GM12875 (cell line): ENCODE measurements around the gene LIMCH1.

Experiments used
- H3K4me3 ChIP-seq: one replicate; pipeline ENCODE4 v1.5.1; 2011; ENCODE audit warnings: low read depth, low read length, control low read depth
- CTCF ChIP-seq: IDR thresholded peaks from 2 replicates; pipeline ENCODE4 v1.5.1; 2011; ENCODE audit warnings: low read depth, mild to moderate bottlenecking, control low read depth, inconsistent platforms, low read length, moderate library complexity, borderline replicate concordance; ENCODE audit not compliant: insufficient read depth

Gene LIMCH1

GRCh38 chr4:41539711-41540110, 1.8 kb downstream of the LIMCH1 start:
- no peak for TF ChIP-seq CTCF
- no peak overlapping the region for H3K4me3 ChIP-seq

GRCh38 chr4:41540687-41541086, 2.7 kb downstream of the LIMCH1 start:
- no peak for TF ChIP-seq CTCF
- H3K4me3 ChIP-seq, result no peak overlapping the region

- no peak for TF ChIP-seq CTCF
Observed at GRCh38 chr4:41541687-41542094, 3.7 kb downstream of the LIMCH1 start.

GRCh38 chr4:41542526-41543275, 4.7 kb downstream of the LIMCH1 start:
- no peak for TF ChIP-seq CTCF
- H3K4me3 ChIP-seq, result no peak overlapping the region

More at GRCh38 chr4:41541687-41542094, 3.7 kb downstream of the LIMCH1 start:
- H3K4me3 ChIP-seq, result no peak overlapping the region

GRCh38 chr4:41545238-41545637, 7.3 kb downstream of the LIMCH1 start:
- no peak for TF ChIP-seq CTCF
- no peak overlapping the region for H3K4me3 ChIP-seq

- TF ChIP-seq CTCF, result no peak
- no peak overlapping the region for H3K4me3 ChIP-seq
Observed at GRCh38 chr4:41546638-41547037, 8.7 kb downstream of the LIMCH1 start.

GRCh38 chr4:41548305-41548880, 10.4 kb downstream of the LIMCH1 start:
- no peak for TF ChIP-seq CTCF
- H3K4me3 ChIP-seq, result no peak overlapping the region
